ENCODE results near the gene RTBDN. TPM values are rescaled to one million over a fixed set of nuclear protein-coding genes. Genes with fewer than 3 reads are reported as not detected.

RTBDN gene
- total and polyA plus RNA-seq, 10 of the 15 experiments (the other 5 are each of a cell fraction or from before 2014, with no cell fraction given), result 0.45 TPM; not detected in 9

DNA sequence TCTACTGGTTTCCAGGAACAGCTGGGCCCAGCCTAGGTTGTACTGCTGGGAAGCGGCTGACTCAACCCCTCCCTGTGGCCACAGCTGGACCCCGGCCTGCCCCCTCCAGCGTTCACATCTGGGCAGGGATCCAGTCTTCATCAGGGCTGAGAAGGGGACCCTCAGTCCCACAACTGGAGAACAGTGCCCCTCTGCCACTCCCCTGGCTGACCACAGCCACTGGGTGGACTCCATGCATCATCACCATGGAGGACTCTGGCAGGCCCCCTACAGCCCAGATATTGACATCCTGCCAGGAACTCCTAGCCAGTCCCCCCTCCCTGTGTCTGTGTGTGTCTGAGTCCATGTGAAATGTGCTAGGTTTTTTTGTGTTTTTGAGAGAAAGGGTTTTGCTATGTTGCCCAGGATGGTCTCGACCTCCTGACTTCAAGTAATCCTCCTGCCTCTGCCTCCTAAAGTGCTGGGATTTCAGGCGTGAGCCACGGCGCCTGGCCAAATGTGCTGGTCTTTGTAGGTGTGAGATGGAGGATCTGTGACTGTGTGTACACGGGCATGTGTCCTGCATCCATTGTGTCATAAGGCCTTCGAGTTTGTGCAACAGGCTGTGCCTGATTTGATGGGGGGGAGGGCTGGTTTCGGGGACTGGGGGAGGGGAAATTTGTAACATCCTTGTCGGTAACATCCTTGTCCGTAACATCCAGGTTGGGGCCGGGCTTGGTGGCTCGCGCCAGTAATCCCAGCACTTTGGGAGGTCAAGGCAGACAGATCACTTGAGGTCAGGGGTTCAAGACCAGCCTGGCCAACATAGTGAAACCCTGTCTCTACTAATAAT, 55.0 kb downstream of the RTBDN start (continued):
- TF ChIP-seq, protein P1, sequence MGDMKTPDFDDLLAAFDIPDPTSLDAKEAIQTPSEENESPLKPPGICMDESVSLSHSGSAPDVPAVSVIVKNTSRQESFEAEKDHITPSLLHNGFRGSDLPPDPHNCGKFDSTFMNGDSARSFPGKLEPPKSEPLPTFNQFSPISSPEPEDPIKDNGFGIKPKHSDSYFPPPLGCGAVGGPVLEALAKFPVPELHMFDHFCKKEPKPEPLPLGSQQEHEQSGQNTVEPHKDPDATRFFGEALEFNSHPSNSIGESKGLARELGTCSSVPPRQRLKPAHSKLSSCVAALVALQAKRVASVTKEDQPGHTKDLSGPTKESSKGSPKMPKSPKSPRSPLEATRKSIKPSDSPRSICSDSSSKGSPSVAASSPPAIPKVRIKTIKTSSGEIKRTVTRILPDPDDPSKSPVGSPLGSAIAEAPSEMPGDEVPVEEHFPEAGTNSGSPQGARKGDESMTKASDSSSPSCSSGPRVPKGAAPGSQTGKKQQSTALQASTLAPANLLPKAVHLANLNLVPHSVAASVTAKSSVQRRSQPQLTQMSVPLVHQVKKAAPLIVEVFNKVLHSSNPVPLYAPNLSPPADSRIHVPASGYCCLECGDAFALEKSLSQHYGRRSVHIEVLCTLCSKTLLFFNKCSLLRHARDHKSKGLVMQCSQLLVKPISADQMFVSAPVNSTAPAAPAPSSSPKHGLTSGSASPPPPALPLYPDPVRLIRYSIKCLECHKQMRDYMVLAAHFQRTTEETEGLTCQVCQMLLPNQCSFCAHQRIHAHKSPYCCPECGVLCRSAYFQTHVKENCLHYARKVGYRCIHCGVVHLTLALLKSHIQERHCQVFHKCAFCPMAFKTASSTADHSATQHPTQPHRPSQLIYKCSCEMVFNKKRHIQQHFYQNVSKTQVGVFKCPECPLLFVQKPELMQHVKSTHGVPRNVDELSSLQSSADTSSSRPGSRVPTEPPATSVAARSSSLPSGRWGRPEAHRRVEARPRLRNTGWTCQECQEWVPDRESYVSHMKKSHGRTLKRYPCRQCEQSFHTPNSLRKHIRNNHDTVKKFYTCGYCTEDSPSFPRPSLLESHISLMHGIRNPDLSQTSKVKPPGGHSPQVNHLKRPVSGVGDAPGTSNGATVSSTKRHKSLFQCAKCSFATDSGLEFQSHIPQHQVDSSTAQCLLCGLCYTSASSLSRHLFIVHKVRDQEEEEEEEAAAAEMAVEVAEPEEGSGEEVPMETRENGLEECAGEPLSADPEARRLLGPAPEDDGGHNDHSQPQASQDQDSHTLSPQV (IDR thresholded peaks at IDR 0.05), result no peak
- TF ChIP-seq ZNF24 (IDR thresholded peaks at IDR 0.05), result no peak

- DNase-seq (ENCODE audit: low read depth, low spot score) (no peak), ATAC-seq (no peak), FAIRE-seq (no peak)
- Histone ChIP-seq H3K4me1 (ENCODE audit: control insufficient read depth, insufficient read depth, low read length) (peaks cover 39% of the 10 kb centered on the region), H3K9me3 (replicated peaks; ENCODE audit: control insufficient read depth, insufficient read depth, low read length) (no peaks in the 10 kb centered on the region), H3K36me3 (ENCODE audit: control insufficient read depth in 2 of 2, insufficient read depth in 2 of 2, low read length in 1 of 2) (no peaks in the 10 kb centered on the region), H3K27ac (ENCODE audit: control insufficient read depth, insufficient read depth) (peak overlapping the region; percentile 91), H3K79me2 (ENCODE audit: control insufficient read depth, insufficient read depth, low read length) (peaks cover 9% of the 10 kb centered on the region), H3K27me3 (replicated peaks in 1 of 2; ENCODE audit: control insufficient read depth in 2 of 2, insufficient read depth in 2 of 2, low read length in 1 of 2) (no peaks in the 10 kb centered on the region), H4K20me1 (ENCODE audit: control insufficient read depth, insufficient read depth) (no peaks in the 10 kb centered on the region), H3K9ac (ENCODE audit: control insufficient read depth, insufficient read depth, low read length) (peak overlapping the region; percentile 94), H3K4me3 (peak overlapping the region; percentile 76), H2AFZ (ENCODE audit: control insufficient read depth, low read depth, low read length) (peak overlapping the region; percentile 78), H3K4me2 (ENCODE audit: control insufficient read depth, insufficient read depth) (peak overlapping the region; percentile 99)
- POLR2A ChIA-PET, result interaction anchor here (0.6 to 9.3 kb wide), 4 partner anchors 9 to 56 kb away, joined by 3 to 303 read pairs (median 36); partner anchors contain the start of gene JUNB
- RAD21 ChIA-PET (ENCODE audit: unreplicated experiment), result interaction anchor here (0.7 to 4.8 kb wide), 5 partner anchors 9 to 112 kb away, joined by 3 to 303 read pairs (median 13); partner anchors contain the start of genes GCDH and JUNB
- CTCF ChIA-PET, result interaction anchor here (1.0 to 12.1 kb wide), 8 partner anchors 9 to 112 kb away, joined by 3 to 537 read pairs (median 18); partner anchors contain the start of genes JUNB, MAN2B1, PRDX2 and RNASEH2A
- in situ Hi-C loops (cut with MboI), result no loop called here
- WGBS (ENCODE audit: insufficient coverage, insufficient replicate concordance, low lambda C conversion rate, missing lambda C conversion rate), result 0% methylated on average over 6 of the region's 6 CpGs
- TSS peak; percentile 95 for BruUV-seq (replicated peaks)
- SMC1A ChIA-PET (ENCODE audit: uncharacterized antibody, unreplicated experiment), result interaction anchor here (1.0 to 8.4 kb wide), 6 partner anchors 9 to 186 kb away, joined by 3 to 240 read pairs (median 11); partner anchors contain the start of gene JUNB
- intact Hi-C loops (cut with micrococcal nuclease; ENCODE audit: unreplicated experiment), result loop anchor here (1.0 kb wide), 1 partner anchor 12 kb away; the partner anchor contains the start of gene JUNB
- TF ChIP-seq PAX8 (IDR thresholded peaks at IDR 0.05) (peak; percentile 19; the same call in 1 of the 2 replicates), SIX5 (IDR thresholded peaks at IDR 0.05; ENCODE audit: low read depth, low read length, severe bottlenecking) (no peak), SMAD5 (IDR thresholded peaks at IDR 0.05; ENCODE audit: low read depth) (peak; percentile 50; the same call in 1 of the 2 replicates), BCL11A (IDR thresholded peaks at IDR 0.05; ENCODE audit: low read depth, low read length) (no peak), ATF7 (IDR thresholded peaks at IDR 0.05; ENCODE audit: low read depth) (0 out of 2 replicates have a peak, but pooled peaks have one; percentile 2)
- TF ChIP-seq, protein P2, sequence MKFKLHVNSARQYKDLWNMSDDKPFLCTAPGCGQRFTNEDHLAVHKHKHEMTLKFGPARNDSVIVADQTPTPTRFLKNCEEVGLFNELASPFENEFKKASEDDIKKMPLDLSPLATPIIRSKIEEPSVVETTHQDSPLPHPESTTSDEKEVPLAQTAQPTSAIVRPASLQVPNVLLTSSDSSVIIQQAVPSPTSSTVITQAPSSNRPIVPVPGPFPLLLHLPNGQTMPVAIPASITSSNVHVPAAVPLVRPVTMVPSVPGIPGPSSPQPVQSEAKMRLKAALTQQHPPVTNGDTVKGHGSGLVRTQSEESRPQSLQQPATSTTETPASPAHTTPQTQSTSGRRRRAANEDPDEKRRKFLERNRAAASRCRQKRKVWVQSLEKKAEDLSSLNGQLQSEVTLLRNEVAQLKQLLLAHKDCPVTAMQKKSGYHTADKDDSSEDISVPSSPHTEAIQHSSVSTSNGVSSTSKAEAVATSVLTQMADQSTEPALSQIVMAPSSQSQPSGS (IDR thresholded peaks at IDR 0.05; ENCODE audit: low read length), result no peak
- TF ChIP-seq, protein P3, sequence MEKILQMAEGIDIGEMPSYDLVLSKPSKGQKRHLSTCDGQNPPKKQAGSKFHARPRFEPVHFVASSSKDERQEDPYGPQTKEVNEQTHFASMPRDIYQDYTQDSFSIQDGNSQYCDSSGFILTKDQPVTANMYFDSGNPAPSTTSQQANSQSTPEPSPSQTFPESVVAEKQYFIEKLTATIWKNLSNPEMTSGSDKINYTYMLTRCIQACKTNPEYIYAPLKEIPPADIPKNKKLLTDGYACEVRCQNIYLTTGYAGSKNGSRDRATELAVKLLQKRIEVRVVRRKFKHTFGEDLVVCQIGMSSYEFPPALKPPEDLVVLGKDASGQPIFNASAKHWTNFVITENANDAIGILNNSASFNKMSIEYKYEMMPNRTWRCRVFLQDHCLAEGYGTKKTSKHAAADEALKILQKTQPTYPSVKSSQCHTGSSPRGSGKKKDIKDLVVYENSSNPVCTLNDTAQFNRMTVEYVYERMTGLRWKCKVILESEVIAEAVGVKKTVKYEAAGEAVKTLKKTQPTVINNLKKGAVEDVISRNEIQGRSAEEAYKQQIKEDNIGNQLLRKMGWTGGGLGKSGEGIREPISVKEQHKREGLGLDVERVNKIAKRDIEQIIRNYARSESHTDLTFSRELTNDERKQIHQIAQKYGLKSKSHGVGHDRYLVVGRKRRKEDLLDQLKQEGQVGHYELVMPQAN (conservative IDR thresholded peaks at IDR 0.05), result no peak
- TF ChIP-seq, protein P4, sequence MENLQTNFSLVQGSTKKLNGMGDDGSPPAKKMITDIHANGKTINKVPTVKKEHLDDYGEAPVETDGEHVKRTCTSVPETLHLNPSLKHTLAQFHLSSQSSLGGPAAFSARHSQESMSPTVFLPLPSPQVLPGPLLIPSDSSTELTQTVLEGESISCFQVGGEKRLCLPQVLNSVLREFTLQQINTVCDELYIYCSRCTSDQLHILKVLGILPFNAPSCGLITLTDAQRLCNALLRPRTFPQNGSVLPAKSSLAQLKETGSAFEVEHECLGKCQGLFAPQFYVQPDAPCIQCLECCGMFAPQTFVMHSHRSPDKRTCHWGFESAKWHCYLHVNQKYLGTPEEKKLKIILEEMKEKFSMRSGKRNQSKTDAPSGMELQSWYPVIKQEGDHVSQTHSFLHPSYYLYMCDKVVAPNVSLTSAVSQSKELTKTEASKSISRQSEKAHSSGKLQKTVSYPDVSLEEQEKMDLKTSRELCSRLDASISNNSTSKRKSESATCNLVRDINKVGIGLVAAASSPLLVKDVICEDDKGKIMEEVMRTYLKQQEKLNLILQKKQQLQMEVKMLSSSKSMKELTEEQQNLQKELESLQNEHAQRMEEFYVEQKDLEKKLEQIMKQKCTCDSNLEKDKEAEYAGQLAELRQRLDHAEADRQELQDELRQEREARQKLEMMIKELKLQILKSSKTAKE (IDR thresholded peaks at IDR 0.05; ENCODE audit: low read depth, poor library complexity, severe bottlenecking), result peak; percentile 1
These were observed 55.5 kb downstream of the RTBDN start for GRCh38 chr19:12778905-12779161.
